Body of pancreas (tissue), 4 donors: ENCODE results near the gene VWA8. TPM values are rescaled to one million over a fixed set of nuclear protein-coding genes. Genes with fewer than 3 reads are reported as not detected.

Experiments used
- ATAC-seq: fragments of 150-250 bp; one replicate; pipeline ENCODE4 v1.9.1; 2016
- DNase-seq, 4 donors: peaks; one replicate each; pipeline ENCODE4 v3.0.0-alpha.2; 2019
- H3K27ac ChIP-seq, 4 donors: fragments of 200-600 bp; sonication (generic); 1 replicate in 3 of 4; 2 replicates in 1 of 4; pipeline versions ENCODE4 v1.5.1 to v1.6.1; 2016 to 2019; ENCODE audit warnings: mild to moderate bottlenecking in 1 of 4, mixed read lengths in 1 of 4, moderate library complexity in 1 of 4
- H3K27me3 ChIP-seq, 2 donors: fragments of 200-600 bp; sonication (generic); one replicate each; pipeline ENCODE4 v1.6.0; 2016; ENCODE audit warnings: mild to moderate bottlenecking in 1 of 2
- H3K36me3 ChIP-seq, 2 donors: fragments of 200-600 bp; sonication (generic); replicated peaks in 1 of 2; 2 replicates each; pipeline ENCODE4 v1.5.1; 2016; ENCODE audit warnings: low read depth in 2 of 2; ENCODE audit not compliant: insufficient read depth in 1 of 2
- H3K4me1 ChIP-seq: fragments of 200-600 bp; sonication (generic); one replicate; pipeline ENCODE4 v1.6.0; 2016
- H3K4me3 ChIP-seq, 2 donors: fragments of 200-600 bp; sonication (generic); 1 replicate in 1 of 2; 2 replicates in 1 of 2; pipeline ENCODE4 v1.5.1; 2016 to 2019
- H3K9me3 ChIP-seq, 3 donors: fragments of 200-600 bp; sonication (generic); 1 replicate in 2 of 3; 2 replicates in 1 of 3; pipeline ENCODE4 v1.5.1; 2016
- CTCF ChIP-seq, 7 experiments: fragments of 450-650 bp in 4 of 7; fragments of 200-600 bp in 3 of 7; sonication (generic) in 3 of 7; IDR thresholded peaks; one replicate each; pipeline ENCODE4 v1.5.1; 2016 to 2019; ENCODE audit warnings: antibody characterized with exemption in 7 of 7
- POLR2A ChIP-seq, 3 donors: fragments of 450-650 bp; IDR thresholded peaks; one replicate each; pipeline ENCODE4 v1.6.1; 2016; ENCODE audit warnings: antibody characterized with exemption in 3 of 3, mild to moderate bottlenecking in 2 of 3
- WGBS, 2 donors: methylation state at CpG; one replicate each; pipeline ENCODE4 v1.1.5; 2017; 5-methylcytosine and 5-hydroxymethylcytosine counted together
- intact Hi-C: fragments of 100-400 bp; cut with DNase I; formaldehyde crosslinking; loops from one replicate; pipeline ENCODE4 v1.15.1; 2023
- total RNA-seq, 2 donors: library from RNA; depleted of rRNA; stranded (reverse); fragments of >200 nt; gene quantifications; one replicate each; pipeline ENCODE4 v1.1.0, GENCODE V29; 2016

Gene VWA8
- total RNA-seq, 2 donors from 2014 or later: 15.8 to 29.3 TPM

DNA sequence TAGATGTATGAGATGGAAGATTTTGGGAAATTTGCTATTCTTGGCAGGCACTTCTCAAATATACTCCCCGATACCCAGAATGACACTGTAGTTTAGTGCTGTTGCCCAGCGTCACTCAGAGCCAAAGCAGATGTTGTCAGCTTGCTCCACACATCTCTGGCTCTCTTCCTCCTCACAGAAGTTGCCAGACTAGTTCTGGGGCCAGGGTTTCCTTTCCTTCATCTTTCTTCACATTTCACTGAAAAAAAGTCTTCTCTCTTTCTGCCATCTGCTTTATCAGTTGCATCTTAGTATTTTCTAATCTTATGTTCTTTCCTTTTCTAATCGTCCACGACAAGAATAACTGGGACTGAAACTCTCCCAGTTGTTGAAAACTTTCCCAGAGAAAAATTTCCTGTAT, 252.2 kb downstream of the VWA8 start:
- H3K27me3 ChIP-seq: no peaks in the 10 kb centered on the region
- H3K4me3 ChIP-seq: no peak overlapping the region
- peak overlapping the region in 1 of 4 donors; percentile 3 for H3K27ac ChIP-seq
- 34% methylated on average over 4 of the region's 4 CpGs for WGBS, 2 donors
- intact Hi-C loops: no loop called here
- TF ChIP-seq POLR2A (IDR thresholded peaks at IDR 0.05): no peak
- TF ChIP-seq CTCF (IDR thresholded peaks at IDR 0.05): no peak
- H3K4me1 ChIP-seq: peaks cover 21% of the 10 kb centered on the region
- H3K36me3 ChIP-seq: no peaks in the 10 kb centered on the region
- DNase-seq: peak in 3 of 4 donors; percentile 12 to 51 (median 15)
- ATAC-seq: no peak
- no peaks in the 10 kb centered on the region for H3K9me3 ChIP-seq

DNA sequence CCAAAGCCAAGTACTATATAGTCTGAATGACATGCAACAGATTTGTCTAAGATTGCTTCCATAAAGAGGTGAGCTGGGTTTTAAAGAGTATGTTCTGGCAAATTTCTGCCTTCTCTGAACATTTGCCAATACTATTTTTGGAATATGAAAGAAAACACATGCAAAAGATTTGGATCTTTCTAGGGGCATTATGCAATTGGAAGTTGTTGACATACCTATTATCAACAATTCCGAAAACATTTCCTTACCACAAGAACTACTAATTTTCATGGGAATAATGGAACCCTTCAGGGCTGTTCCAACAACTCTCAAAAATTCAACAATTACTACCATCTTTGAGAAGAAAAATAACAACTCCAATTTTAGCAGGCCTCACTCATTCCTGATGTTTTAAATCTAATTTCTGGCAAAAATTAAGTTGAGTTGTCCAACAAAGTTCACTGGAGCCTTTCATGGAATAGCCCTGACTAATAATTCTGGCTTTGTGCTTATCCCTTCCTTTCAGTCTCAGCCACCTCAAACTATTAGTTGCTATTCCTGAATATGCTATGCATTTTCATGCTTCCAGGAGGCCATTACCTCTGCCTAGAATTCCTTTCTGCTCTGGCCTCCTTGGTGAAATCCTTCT, 253.6 kb downstream of the VWA8 start:
- no peak for TF ChIP-seq CTCF (IDR thresholded peaks at IDR 0.05)
- no peak for TF ChIP-seq POLR2A (IDR thresholded peaks at IDR 0.05)
- Histone ChIP-seq H3K36me3 (no peaks in the 10 kb centered on the region), H3K27me3 (no peaks in the 10 kb centered on the region), H3K9me3 (no peaks in the 10 kb centered on the region), H3K4me1 (peaks cover 21% of the 10 kb centered on the region), H3K27ac (peak overlapping the region in 3 of 4 donors; percentile 24 to 46 (median 31)), H3K4me3 (no peak overlapping the region)
- 14 to 28% methylated on average over 1 of the region's 1 CpG for WGBS, 2 donors
- intact Hi-C loops: no loop called here
- ATAC-seq: peak; percentile 27
- no peak for DNase-seq

- peak overlapping the region in 1 of 4 donors; percentile 31 for H3K27ac ChIP-seq
- peaks cover 24% of the 10 kb centered on the region for H3K4me1 ChIP-seq
- no peaks in the 10 kb centered on the region for H3K9me3 ChIP-seq
- intact Hi-C loops: no loop called here
- no peak for ATAC-seq
- no peak for TF ChIP-seq POLR2A (IDR thresholded peaks at IDR 0.05)
- TF ChIP-seq CTCF (IDR thresholded peaks at IDR 0.05): no peak
- no peak for DNase-seq
- 91 to 100% methylated on average over 1 of the region's 1 CpG for WGBS, 2 donors
- no peaks in the 10 kb centered on the region for H3K36me3 ChIP-seq
- H3K4me3 ChIP-seq: no peak overlapping the region
- H3K27me3 ChIP-seq: no peaks in the 10 kb centered on the region
Measured at GRCh38 chr13:41706152-41706551, 254.8 kb downstream of the VWA8 start.

DNA sequence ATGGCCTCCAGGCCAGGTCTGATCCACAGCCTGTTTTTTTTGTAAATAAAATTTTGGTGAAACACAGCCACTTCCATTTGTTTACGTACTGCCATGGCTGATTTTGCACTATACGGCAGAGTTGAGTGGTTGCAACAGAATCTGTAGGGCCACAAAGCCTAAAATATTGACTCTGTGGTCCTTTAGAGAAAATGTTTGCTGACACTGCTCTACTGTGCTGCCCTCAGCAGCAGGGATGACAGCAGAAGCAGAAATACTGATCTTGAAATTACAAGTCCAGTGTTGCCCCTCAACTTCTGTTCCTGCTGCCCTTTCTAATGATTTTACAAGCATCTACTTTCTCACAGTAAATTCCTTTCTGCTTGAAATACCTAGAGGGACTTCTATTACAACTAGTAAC, 258.4 kb downstream of the VWA8 start:
- no peak overlapping the region for H3K4me3 ChIP-seq
- WGBS, 2 donors: 69 to 74% methylated on average over 2 of the region's 2 CpGs
- no peaks in the 10 kb centered on the region for H3K27me3 ChIP-seq
- no peak for ATAC-seq
- DNase-seq: no peak
- intact Hi-C loops: no loop called here
- H3K9me3 ChIP-seq: no peaks in the 10 kb centered on the region
- TF ChIP-seq CTCF (IDR thresholded peaks at IDR 0.05) (no peak), POLR2A (IDR thresholded peaks at IDR 0.05) (no peak)
- no peaks in the 10 kb centered on the region for H3K36me3 ChIP-seq
- H3K27ac ChIP-seq: no peak overlapping the region
- peaks cover 26% of the 10 kb centered on the region for H3K4me1 ChIP-seq

GRCh38 chr13:41701676-41702075, 259.2 kb downstream of the VWA8 start:
- peaks cover 28% of the 10 kb centered on the region for H3K4me1 ChIP-seq
- intact Hi-C loops: no loop called here
- no peak overlapping the region for H3K4me3 ChIP-seq
- no peaks in the 10 kb centered on the region for H3K27me3 ChIP-seq
- H3K36me3 ChIP-seq: no peaks in the 10 kb centered on the region
- H3K27ac ChIP-seq: no peak overlapping the region
- DNase-seq (no peak), ATAC-seq (no peak)
- whole genome bisulfite sequencing, 2 donors: 95 to 97% methylated on average over 3 of the region's 3 CpGs
- no peak for TF ChIP-seq POLR2A (IDR thresholded peaks at IDR 0.05)
- no peak for TF ChIP-seq CTCF (IDR thresholded peaks at IDR 0.05)
- no peaks in the 10 kb centered on the region for H3K9me3 ChIP-seq
